ENCODE measurements around the gene RBM42.

RBM42 gene

DNA sequence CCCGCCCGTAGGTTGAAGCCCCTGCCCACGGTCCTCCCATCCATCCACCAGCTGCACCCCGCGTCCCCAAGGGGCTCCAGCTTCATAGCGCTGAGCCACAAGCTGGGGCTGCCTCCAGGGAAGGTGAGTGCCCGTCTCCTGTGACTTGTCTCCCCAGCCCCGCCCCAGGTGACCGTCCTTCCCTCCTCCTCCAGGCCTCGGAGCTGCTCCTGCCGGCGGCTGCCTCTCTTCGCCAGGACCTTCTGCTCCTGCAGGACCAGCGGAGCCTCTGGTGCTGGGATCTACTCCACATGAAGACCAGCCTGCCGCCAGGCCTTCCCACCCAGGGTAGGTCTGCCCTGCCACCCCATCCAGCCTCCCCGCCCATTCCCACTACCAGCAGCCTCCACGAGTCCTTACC lies 8.8 kb upstream of the RBM42 start:
- DNase-seq (ENCODE audit: low read depth) = no peak

DNA sequence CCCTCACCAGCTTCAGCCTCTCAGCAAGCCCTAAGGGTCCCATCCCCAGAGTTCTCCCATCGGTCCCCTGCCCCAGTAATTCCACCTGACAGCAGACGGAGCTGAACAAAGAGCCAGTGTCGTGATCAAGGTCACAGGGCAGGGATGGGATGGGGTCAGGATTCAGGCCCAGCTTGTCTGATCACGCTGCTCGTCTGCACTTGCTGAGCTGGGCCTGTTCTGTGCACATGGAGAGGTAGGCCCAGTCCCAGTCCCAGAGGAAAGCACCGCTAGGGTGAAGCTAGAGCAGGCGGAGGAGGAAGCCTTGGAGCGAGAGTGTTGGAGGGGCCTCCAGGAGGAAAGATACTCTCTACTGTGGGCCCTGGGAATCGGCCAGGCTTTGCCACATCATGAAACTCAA lies 7.1 kb upstream of the RBM42 start:
- no peak for DNase-seq (ENCODE audit: low read depth)

DNA sequence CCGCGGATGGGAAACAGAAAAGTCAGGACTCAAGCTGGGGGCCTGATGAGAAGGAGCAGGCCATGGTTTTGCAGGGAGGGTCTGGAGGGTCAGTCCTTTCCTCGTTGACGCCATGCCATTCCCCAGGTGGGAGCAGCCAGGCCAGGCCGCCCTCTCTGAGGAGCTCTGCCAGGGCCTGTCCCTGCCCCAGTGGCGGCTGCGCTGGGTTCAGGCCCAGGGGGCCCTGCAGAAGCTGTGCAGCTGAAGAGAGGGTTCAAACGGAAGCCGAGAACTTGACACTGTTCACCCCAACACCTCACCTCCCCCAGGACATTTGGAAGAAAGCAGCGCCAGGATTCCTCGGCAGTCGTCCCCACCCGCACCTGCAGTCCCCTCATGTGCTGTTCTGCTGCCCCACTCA lies 6.1 kb upstream of the RBM42 start:
- no peak for DNase-seq (ENCODE audit: low read depth)

DNA sequence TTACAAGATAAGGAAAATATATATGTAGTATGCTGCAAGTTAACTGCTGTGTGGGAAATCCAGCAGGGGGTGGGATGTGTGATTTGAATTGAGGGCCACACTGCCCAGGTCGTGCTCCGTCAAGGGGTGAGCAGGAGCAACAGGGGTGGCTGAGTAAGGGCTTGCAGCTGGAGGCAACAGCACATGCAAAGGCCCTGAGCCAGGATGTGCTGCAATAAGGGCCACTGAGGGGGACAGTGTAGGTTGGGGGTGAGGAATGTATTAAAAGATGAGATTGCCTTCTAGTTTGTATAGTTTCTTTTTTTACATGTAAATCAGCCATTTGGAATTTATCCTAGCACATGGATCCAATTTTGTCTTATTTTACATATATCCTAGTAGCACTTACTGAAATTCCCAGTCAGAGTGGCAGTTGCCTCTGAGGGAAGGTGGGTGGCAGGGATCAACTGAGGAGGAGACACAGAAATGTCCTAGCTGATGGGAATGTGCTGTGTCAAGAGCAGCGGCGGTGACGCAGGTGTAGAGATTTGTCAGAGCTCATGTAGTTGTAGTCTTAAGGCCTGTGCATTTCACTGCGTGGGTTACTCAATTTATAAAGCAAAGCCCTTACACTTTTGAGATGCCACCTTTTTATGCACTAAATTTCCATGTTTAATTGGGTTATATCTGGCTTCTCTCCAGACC lies 5.4 kb upstream of the RBM42 start:
- no peak for DNase-seq (ENCODE audit: low read depth)

DNA sequence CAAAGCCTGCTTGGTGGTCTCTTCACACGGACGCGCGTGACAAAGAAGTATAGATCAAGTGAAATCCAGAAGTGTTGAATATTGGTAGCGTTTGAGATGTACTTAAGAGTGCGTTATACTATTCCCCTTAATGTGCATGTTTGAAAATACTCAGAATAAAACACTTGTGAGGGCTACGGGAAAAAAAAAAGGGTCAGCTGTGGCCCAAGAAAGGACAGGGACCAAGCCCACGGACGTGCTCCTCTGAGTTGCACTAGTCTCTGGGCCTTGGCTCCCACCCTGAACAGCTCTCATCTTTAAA lies 622 bp upstream of the RBM42 start:
- no peak for DNase-seq (ENCODE audit: low read depth)

DNA sequence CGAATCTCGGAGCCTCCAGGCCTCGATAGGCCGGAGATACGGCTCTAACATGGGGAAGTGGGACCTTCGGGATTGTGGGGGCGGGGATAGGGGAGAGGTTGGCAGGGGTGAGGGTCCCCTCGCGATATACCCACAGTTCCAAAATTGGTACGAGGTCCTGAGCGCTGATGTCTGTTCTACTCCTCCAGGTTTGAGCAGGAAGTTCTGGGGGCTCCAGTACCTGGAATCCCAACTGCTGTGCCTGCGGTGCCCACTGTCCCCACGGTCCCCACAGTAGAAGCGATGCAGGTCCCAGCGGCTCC lies 447 bp downstream of the RBM42 start:
- DNase-seq (ENCODE audit: low read depth) = no peak

DNA sequence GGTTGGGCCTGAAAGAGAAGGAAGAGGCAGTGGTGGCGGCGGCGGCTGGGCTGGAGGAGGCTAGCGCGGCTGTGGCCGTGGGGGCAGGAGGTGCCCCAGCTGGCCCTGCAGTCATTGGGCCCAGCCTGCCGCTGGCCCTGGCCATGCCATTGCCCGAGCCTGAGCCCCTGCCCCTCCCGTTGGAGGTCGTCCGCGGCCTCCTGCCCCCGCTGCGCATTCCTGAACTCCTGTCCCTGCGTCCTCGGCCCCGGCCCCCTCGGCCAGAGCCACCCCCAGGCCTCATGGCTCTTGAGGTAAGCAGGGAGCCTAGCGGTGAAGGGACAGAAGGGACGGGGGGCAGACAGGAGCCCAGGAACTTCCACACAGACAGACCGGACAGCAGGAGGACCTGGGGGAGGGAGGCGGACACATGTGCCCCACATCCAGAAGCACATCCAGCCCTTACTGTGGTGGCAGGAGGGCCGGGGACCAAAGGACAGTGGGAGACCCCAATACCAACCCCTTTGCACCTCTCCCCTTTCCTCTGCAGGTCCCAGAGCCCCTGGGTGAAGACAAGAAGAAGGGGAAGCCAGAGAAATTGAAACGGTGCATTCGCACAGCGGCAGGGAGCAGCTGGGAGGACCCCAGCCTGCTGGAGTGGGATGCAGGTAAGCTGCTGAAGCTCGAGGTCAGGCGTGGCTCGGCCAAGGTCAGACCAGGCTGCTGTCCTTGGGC lies 5.0 kb downstream of the RBM42 start:
- DNase-seq (ENCODE audit: low read depth) = no peak

DNA sequence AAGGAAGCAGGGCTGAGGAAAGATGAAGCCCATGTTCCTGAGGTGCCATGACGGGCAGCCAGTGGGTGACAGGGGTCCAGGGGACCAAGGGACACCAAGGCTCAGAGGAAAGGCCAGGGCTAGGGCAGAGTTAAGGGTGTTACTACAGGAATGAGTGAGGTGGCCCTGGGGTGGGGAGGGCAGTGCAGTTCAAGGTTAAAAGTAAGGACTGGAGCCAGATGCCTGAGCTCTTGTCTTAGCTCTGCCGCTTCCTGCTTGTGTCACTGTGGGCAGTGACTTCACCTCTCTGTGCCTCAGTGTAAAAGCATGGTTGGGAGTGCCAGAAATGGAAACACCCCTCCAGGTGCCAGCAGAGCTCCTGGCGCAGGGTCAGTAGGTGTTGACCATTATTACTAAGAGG lies 7.8 kb downstream of the RBM42 start:
- DNase-seq (ENCODE audit: low read depth) = no peak

DNA sequence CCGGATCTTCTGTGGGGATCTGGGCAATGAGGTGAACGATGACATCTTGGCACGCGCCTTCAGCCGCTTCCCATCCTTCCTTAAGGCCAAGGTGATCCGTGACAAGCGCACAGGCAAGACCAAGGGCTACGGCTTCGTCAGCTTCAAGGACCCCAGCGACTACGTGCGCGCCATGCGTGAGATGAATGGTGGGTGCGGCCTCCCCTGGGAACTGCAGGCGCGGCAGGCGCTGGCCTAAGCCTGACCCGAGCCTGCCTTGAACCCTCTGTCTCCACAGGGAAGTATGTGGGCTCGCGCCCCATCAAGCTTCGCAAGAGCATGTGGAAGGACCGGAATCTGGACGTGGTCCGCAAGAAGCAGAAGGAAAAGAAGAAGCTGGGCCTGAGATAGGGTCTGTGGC lies 8.3 kb downstream of the RBM42 start:
- no peak for DNase-seq (ENCODE audit: low read depth)

DNA sequence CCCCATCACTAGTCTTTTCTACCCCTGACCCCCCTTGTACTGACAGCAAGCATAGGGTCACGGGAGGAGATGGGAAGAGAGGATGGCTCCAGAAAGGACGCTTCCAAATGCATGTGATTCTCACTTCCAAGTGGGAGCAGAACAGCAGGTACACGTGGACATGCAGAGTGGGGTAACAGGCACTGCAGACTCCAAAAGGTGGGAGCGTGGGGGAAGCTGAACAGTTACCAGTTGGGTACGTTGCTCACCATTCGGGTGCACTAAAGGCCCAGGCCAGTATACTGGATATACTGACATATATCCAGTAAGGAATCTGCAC lies 10.4 kb downstream of the RBM42 start:
- no peak for DNase-seq (ENCODE audit: low read depth)

DNA sequence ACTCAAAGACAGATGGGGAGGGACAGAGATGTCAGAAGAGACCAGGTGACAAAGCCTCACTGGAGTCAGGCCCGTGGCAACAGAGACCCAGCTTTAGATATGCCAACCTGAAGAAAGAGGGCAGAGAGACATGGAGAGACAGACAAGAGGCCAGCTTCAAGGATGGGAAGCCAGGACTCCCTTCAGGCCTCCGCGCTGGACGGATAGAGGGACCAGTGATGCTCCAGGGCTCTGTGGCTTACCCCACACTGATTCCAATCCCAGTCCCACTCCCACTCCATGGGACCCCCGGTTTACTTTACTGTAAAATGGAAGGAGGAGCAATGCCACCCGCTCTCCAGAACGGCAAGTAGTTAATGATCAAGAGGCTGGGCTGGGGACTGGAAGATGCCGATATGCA lies 11.0 kb downstream of the RBM42 start:
- DNase-seq (ENCODE audit: low read depth) = no peak

DNA sequence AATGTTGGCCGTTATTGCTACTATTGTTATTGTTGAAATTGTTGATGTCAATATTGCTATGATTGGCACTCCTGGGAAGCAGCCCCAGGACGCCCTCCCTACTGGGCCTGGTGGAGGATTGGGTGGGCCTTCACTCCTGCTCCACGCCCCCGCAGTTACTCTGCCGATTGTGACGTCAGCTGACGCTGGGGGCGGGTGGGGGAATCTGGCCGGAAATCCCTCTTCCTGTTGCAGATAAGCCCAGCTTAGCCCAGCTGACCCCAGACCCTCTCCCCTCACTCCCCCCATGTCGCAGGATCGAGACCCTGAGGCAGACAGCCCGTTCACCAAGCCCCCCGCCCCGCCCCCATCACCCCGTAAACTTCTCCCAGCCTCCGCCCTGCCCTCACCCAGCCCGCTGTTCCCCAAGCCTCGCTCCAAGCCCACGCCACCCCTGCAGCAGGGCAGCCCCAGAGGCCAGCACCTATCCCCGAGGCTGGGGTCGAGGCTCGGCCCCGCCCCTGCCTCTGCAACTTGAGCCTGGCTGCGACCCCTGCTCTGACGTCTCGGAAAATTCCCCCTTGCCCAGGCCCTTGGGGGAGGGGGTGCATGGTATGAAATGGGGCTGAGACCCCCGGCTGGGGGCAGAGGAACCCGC lies 12.8 kb downstream of the RBM42 start, which contains the start of gene ETV2:
ETV2 (plus strand) TSS at position 231 of the 637 bp plus-strand sequence. CDS start 716 bp downstream, outside the sequence.
- peak; percentile 60 for DNase-seq (ENCODE audit: low read depth)

DNA sequence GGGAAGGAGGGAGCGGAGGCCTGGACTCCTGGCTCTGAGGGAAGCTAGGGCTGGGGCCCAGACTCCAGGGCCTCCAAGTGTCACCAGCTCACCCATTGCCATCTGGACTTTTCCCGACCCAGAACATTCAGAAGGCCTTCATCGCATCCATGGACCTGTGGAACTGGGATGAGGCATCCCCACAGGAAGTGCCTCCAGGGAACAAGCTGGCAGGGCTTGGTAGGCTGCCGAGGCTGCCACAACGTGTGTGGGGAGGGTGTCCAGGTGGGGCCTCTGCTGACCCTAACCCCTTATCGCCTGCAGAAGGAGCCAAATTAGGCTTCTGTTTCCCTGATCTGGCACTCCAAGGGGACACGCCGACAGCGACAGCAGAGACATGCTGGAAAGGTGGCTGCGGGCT lies 13.5 kb downstream of the RBM42 start:
- no peak for DNase-seq (ENCODE audit: low read depth)

DNA sequence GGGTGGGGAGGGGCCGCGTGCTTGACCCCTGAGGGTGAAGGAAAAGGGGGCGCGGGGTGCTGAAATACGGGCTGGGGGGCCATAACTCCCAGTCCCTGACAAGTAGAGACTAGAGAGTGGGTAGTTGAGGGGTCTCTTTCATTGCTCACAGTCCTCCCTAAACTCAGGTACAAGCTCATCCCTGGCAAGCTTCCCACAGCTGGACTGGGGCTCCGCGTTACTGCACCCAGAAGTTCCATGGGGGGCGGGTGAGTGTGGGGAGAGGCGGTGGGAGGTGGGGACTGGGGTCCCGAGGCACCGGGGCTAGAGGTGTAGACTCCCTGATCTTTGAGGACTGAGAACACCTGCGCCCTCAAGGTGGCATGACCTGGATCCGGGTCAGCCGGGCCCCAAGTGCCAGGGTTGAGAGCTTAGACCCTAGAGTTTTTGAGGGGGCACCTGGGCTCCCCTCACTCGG lies 14.0 kb downstream of the RBM42 start:
- no peak for DNase-seq (ENCODE audit: low read depth)

DNA sequence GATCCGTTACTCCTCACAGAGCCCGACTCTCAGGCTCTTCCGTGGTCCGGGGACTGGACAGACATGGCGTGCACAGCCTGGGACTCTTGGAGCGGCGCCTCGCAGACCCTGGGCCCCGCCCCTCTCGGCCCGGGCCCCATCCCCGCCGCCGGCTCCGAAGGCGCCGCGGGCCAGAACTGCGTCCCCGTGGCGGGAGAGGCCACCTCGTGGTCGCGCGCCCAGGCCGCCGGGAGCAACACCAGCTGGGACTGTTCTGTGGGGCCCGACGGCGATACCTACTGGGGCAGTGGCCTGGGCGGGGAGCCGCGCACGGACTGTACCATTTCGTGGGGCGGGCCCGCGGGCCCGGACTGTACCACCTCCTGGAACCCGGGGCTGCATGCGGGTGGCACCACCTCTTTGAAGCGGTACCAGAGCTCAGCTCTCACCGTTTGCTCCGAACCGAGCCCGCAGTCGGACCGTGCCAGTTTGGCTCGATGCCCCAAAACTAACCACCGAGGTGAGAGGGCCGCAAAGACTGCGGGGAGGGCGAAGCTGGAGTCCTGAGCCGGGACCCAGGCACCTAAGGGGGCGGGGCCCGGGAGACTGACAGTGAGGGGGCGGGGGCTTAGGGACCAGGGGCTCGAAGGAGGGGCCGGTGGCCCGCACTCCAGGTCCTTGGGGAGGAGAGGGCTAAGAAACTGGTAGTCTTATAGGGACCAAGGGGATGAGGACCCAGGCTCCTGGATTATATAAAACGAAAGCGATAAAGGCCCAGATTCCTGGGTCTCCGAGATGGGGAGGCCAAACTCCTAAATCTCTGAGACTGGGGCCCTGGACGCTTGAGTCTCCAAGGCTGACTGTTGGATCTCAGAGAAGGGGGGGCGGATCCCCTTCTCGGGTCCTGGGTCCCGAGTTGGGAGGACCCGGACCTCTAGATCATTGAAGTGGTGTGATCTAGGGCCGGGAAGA lies 14.7 kb downstream of the RBM42 start:
- DNase-seq (ENCODE audit: low read depth) = peak; percentile 65

DNA sequence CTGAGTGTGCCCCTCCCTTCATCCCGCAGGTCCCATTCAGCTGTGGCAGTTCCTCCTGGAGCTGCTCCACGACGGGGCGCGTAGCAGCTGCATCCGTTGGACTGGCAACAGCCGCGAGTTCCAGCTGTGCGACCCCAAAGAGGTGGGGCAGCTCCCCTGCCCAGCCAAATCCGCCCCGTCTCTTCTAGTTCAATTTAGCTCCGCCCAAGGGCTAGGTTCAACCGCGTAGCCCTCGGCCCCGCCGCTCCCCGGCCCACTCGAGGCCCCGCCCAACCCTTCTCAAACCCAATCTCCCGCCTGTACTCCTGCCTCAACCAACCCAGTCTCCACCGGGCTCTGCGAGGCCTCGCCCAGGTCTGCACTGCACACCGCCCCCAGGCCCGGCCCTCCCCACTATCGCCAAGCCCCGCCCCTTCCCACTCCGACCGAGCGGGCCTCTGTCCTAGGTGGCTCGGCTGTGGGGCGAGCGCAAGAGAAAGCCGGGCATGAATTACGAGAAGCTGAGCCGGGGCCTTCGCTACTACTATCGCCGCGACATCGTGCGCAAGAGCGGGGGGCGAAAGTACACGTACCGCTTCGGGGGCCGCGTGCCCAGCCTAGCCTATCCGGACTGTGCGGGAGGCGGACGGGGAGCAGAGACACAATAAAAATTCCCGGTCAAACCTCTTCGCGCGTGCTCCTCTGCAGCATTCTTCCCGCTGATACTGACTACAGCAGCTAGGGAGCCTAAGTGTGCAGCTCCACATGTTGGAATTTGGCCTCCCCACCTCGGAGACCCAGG lies 15.6 kb downstream of the RBM42 start:
- DNase-seq (ENCODE audit: low read depth) = peak; percentile 93

DNA sequence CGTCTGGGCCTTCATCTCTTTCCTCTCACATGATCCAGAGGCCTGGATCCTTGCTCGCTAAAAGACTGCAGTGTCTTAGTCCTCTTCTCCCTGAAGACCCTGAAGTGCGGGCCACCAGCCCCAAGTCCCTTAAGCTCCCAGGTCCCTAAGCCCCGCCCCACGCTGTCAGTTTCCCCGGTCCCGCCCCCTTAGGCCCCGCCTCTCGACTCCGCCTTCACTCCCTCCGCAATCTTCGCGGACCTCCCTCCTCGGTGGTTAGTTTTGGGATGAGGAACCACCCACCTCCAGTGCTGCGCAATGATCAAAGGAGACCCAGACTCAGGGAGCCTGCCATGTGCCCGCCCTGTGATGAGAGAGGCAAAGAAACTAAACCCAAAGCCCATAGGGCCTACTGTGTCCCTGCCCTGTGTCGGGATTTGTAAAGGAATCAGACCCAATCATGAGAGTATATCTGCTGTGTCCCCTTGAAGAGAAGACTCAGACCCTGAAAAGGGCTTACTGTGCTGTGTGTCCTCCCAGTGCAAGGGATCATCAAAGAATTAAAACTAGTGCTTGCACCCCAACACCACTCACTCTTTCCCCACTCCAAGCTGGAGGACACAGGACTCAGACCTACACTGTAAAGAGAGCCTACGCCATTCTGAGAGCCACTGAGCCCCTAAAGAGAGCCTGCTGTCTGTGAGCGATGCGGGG lies 16.3 kb downstream of the RBM42 start:
- DNase-seq (ENCODE audit: low read depth) = peak; percentile 28

DNA sequence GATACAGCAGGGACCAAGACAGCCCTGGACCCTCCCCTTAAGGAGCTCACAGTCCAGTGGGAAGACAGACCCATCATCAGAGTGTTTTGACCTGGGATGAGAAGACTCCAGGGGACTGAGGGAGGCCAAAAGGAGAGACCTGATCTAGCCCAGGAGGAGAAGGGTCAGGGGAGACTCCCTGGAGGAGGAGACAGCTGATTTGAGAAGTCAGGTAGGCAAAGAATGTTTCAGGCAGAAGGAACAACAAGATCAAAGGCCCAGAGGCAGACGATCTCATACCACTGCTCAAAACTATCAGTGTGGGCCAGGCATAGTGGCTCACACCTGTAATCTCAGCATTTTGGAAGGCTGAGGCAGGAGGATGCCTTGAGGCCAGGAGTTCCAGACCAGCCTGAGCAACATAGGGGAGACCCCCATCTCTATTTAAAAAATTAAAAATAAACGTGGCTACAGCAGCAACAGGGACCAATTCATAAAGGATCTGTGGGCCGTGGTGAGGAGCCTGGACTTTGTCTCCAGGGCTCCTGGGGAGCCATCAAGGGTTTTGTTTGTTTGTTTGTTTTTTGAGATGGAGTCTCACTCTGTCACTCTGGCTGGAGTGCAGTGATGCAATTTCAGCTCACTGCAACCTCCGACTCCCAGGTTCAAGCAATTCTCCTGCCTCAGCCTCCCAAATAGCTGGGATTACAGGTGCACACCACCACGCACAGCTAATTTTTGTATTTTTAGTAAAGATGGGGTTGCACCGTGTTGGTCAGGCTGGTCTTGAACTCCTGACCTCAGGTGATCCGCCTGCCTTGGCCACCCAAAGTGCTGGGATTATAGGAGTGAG lies 17.1 kb downstream of the RBM42 start:
- DNase-seq (ENCODE audit: low read depth) = no peak

DNA sequence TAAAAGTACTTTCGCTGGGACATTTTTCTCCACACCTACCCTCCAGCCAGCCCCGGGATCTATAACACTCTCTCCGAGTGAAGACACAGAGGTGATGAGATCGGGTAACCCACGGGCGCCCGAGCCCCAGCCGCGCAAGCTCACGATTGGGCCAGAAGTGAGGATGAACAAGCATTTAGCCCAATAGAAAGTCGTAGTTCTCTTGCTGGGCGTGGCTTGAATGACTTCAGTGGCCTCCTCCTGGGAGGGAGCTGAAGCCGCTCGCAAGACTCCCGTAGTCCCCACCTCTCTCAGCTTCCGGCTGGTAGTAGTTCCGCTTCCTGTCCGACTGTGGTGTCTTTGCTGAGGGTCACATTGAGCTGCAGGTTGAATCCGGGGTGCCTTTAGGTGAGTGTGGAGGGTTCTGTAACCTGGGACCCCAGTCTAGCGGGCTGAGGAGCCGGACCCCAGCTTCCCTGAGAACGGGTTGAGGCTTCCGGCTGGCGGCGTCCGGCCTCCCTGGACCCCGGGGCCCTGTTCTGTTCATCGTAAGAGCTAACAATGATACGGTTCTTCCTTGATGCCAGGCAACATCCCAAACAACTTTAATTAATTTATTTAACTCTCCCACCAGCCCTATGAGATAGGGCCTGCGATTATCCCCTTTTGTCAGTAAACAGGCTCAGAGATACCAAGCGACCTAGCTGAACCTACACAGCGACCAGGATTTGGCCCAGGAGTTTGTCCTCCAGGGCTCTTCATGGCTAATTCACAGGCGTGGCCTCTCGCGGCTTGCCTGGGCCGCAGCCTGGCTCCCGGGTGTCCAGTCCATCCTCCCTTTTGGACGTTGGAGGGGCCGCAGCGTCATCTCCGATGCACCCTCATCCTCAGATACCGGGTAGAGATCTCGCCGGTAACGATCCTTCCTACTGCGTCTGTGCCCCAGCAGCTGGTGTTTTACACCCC lies 19.5 kb downstream of the RBM42 start, which contains the start of gene COX6B1:
COX6B1 (plus strand) TSS at position 307 of the 945 bp plus-strand sequence. CDS start 2,921 bp downstream, outside the sequence.
- DNase-seq (ENCODE audit: low read depth) = peak; percentile 97
